GM19351 (cell line): ENCODE data around the gene SUGP1.

Source experiments
- ATAC-seq: cut with Tn5 transposase; IDR thresholded peaks from one replicate; pipeline ENCODE4 v1.9.1; 2021; ENCODE audit warnings: mild to moderate bottlenecking, moderate library complexity; ENCODE audit not compliant: unreplicated experiment

Gene SUGP1

DNA sequence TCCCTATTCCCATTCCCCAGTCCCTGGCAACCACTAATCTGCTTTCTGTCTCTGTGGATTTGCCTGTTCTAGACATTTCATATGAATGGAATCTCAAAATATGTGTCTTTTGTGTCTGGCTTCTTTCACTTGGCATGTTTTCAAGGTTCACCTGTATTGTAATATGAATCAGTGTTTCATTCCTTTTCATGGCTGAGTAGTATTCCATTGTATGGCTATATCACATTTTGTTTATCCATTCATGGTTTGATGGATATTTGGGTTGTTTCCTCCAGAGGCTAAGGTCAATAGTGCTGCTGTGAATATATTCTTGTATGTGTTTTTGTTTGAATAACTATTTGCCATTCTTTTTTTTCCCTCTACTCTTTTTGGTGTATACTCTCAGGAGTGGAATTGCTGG lies 84.1 kb downstream of the SUGP1 start:
- ATAC-seq, result no peak

DNA sequence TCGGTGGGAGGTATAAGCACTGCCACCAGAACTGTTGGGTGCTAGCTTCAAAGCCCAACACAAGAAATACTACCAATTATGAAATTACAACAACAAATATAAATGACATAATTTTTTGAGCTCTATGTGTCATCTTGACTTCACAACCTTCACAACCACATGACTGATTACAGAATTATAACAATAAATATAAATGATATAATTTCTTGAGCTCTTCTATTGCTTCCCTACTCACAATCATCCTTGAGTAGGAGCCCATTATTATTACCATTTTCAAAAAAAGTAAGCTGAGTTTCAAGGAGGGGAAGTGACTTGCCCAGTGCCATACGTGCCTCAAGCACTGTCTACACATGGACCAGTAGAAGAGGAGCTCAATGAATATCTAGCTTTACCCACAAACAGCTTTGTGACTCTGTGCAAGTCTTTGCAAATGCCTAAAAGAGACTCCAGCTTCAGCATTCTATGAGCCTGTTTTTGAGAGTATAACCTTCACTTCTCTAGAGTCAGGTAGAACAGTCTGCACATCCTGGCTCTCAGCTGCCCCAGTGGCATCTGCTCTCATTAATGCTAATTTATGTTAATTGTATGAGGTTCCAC lies 86.0 kb downstream of the SUGP1 start:
- no peak for ATAC-seq

DNA sequence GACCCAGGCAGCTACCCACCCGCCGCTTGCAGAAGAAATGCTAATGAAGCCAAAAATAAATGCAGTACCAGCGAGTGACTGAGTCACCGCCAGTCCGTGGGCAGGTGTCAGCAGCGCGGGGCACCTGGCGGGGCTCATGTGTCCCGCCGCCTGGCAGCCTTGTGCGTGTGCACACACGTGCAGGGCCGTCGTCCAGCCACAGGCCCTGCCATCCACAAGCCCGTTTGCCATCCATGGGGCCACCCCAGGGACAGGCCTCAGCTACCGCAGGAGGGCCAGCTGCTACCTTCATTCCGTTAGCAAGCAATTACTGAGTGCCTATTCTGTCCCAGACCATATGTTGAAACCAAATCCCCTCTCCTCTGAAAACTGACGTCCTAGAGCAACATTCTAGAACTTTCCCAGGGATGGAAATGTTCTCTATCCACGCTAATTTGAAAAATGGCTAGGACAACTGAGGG lies 88.0 kb downstream of the SUGP1 start:
- ATAC-seq, result no peak

DNA sequence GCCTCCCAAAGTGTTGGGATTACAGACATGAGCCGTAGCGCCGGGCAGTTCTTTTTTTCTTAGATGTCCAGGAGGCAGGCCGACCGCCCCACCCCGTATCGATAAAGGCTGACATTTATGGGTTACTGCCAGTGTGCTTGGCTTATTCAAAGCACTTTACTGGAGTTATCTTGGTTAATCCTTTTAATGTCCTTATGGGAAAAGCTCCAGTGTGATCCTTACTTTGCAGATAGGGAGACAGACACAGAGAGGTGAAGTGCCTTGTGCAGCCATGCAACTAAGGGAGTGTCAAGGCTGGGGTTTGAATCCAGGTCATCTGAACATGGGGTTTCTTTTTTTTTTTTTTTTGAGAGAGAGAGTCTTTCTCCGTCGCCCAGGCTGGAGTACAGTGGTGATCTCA lies 89.3 kb downstream of the SUGP1 start:
- no peak for ATAC-seq

DNA sequence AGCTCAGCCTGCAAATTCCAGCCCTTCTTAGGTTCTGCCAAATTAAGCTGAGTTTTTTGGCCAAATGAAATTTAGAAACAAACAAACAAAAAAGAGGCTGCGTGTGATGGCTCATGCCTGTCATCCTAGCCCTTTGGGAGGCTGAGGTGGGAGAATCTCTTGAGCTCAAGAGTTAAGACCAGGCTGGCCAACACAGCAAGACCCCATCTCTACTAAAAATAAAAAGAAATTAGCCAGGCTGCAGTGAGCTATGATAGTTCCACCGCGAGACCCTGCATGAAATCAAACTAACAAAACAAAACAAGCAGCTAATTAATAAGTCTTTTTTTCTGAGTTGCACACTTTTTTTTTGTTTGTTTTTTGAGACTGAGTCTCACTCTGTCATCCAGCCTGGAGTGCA lies 90.6 kb downstream of the SUGP1 start:
- no peak for ATAC-seq

DNA sequence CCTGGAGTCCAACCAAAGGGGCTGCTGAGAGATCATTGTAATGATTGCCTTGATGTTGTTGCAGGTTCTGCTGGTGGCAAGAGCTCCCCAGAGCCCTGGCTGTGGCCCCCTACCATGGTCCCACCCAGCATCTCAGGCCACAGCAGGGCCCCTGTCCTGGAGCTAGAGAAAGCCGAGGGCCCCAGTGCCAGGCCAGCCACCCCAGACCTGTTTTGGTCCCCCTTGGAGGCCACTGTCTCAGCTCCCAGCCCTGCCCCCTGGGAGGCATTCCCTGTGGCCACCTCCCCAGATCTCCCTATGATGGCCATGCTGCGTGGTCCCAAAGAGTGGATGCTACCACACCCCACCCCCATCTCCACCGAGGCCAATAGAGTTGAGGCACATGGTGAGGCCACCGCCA lies 93.1 kb downstream of the SUGP1 start:
- no peak for ATAC-seq

DNA sequence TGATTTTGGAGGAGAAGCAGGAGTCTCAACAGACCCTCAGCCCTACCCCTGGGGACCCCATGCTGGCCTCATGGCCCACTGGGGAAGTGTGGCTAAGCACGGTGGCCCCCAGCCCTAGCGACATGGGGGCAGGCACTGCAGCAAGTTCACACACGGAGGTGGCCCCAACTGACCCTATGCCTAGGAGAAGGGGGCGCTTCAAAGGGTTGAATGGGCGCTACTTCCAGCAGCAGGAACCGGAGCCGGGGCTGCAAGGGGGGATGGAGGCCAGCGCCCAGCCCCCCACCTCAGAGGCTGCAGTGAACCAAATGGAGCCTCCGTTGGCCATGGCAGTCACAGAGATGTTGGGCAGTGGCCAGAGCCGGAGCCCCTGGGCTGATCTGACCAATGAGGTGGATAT lies 93.6 kb downstream of the SUGP1 start:
- no peak for ATAC-seq

DNA sequence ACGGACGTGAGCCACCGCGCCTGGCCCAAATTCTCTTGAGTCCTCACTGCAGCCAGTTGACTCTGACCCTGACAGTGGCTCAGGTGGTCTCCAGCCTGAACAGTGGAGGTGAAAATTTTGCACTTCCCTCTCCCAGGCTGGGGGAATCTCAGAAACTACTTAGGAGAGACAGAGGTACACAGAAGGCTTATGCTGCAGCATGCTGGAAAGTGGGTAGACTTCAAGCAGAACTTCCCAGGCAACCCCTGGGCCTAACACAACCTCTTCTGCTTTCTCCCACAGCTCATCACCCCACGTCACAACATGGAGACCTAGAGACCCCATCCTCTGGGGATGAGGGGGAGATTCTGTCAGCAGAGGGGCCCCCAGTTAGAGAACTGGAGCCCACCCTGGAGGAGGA lies 94.1 kb downstream of the SUGP1 start:
- ATAC-seq, result no peak
